ENCODE data around the gene ANKRD37.

DNA sequence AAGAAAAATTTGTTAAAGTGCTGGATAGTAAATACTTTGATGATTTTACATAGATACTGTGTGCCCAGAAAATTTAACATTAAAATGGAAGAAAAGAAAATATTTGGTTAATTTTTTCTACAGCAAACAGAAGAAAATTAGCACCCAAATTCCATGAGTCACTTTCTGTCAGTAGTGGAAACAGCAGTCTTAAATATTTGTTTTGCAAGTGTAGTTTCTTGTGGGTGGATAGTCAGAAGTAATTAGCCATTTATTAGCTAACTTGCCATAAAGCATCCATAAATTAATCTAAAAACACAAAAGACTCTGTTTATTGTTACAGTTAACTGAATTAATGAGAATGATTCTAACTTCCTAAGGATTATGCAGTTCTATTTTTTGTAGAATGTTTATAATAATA lies 38.8 kb downstream of the ANKRD37 start:
- TF ChIP-seq, protein P1, sequence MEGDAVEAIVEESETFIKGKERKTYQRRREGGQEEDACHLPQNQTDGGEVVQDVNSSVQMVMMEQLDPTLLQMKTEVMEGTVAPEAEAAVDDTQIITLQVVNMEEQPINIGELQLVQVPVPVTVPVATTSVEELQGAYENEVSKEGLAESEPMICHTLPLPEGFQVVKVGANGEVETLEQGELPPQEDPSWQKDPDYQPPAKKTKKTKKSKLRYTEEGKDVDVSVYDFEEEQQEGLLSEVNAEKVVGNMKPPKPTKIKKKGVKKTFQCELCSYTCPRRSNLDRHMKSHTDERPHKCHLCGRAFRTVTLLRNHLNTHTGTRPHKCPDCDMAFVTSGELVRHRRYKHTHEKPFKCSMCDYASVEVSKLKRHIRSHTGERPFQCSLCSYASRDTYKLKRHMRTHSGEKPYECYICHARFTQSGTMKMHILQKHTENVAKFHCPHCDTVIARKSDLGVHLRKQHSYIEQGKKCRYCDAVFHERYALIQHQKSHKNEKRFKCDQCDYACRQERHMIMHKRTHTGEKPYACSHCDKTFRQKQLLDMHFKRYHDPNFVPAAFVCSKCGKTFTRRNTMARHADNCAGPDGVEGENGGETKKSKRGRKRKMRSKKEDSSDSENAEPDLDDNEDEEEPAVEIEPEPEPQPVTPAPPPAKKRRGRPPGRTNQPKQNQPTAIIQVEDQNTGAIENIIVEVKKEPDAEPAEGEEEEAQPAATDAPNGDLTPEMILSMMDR (IDR thresholded peaks at IDR 0.05), result no peak
- no peak for TF ChIP-seq POLR2A (IDR thresholded peaks at IDR 0.05; ENCODE audit: low read depth)

Data from esophagus muscularis mucosa (tissue), 3 donors.